Neural cell (in vitro differentiated cells): ENCODE data around the gene MEGF11.

Experiments used
- EP300 ChIP-seq: fragments of 450-650 bp; conservative IDR thresholded peaks from 2 replicates; pipeline ENCODE4 v1.6.1; 2014; ENCODE audit warnings: antibody characterized with exemption, mild to moderate bottlenecking, moderate library complexity; ENCODE audit not compliant: poor library complexity, severe bottlenecking
- POLR2AphosphoS5 ChIP-seq: IDR thresholded peaks from 2 replicates; pipeline ENCODE4 v1.6.1; 2012
- TF ChIP-seq, protein P1 (sequence below): fragments of 450-650 bp; IDR thresholded peaks from 2 replicates; pipeline ENCODE4 v1.5.1; 2014; ENCODE audit warnings: antibody characterized with exemption, mild to moderate bottlenecking, moderate library complexity; ENCODE audit not compliant: poor library complexity, severe bottlenecking

DNA sequence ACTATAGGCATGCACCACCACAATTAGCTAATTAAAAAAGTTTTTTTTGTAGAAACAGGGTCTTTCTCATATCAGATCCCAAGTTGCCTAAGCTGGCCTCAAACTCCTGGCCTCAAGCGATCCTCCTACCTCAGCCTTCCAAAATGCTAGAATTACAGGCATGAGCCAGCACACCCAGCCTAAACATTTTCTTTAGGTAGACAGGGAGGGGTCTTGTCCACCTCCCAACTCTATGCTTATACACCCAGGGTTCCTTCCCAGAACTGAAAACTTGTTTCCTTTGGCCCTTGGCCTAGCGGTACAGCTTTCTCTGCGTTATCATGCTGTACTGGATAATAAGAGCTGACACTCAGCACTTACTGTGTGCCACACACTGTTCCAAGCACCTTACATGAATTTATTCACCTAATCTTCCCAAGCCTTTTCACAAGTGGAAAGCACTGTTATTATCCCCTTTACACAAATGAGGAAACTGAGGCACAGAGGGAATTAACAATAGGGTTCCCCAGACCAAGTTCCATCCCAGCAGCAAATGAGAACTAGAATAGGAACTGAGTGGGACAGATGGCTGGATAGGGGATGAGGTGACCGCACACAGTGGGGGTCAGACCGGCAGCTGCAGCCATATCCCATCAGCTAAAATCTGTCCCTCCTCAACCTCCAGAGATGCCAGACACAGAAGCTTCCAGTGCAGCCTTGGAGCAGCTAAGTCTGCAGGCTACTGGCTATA is 150.8 kb downstream of the MEGF11 start:
- TF ChIP-seq POLR2AphosphoS5 (no peak), EP300 (no peak)
- TF ChIP-seq, protein P1, sequence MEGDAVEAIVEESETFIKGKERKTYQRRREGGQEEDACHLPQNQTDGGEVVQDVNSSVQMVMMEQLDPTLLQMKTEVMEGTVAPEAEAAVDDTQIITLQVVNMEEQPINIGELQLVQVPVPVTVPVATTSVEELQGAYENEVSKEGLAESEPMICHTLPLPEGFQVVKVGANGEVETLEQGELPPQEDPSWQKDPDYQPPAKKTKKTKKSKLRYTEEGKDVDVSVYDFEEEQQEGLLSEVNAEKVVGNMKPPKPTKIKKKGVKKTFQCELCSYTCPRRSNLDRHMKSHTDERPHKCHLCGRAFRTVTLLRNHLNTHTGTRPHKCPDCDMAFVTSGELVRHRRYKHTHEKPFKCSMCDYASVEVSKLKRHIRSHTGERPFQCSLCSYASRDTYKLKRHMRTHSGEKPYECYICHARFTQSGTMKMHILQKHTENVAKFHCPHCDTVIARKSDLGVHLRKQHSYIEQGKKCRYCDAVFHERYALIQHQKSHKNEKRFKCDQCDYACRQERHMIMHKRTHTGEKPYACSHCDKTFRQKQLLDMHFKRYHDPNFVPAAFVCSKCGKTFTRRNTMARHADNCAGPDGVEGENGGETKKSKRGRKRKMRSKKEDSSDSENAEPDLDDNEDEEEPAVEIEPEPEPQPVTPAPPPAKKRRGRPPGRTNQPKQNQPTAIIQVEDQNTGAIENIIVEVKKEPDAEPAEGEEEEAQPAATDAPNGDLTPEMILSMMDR = no peak
